Measurements from ENCODE around the gene RERE.
A peak's percentile ranks its signal among the peaks of the same experiment; 100 is the strongest.
"Not testable (repeated sequence)": the region's sequence is repeated elsewhere in the genome, so short reads cannot be mapped to it uniquely, and the experiment has no call there.

The RERE gene

DNA sequence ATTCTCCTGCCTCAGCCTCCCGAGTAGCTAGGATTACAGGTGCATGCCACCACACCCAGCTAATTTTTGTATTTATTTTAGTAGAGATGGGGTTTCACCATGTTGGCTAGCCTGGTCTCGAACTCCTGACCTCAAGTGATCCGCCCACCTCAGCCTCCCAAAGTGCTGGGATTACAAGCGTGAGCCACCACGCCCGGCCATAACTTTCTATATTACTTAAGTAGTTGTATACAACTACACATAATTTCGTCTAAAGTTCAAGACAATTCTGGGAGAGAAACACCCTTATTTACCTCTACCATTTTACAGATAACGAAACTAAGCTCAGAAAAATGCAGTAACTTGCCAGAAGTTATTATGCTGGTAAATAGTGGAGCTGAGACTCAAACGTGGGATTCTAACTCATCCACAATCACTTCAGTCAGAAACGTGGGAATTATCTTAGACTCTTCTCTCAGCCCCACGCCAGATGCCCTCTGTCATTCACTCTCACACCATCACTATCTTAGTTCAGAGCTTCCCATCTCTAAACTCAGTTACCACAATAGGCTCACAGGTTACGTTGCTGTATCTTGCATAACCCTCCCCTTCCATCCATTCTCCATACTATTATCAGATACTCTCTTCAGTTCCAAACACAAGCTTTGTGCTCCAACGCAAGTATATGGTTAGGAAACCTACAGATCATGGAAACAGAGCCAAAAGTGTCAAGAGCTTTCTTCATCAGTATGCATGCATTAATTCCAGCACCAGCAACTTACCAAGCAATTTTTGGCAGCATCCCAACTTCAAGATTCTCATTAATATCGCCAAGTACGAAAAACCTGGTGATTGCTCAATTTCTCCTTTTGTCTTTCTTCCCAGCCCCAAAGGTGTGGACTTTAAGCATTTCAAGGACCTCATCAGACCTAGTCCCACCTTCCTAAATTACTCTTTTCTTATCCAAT lies 69.3 kb downstream of the RERE start:
- DNase-seq = no peak

- no peak for DNase-seq
Observed at GRCh38 chr1:8746554-8746953, 70.9 kb downstream of the RERE start.

DNA sequence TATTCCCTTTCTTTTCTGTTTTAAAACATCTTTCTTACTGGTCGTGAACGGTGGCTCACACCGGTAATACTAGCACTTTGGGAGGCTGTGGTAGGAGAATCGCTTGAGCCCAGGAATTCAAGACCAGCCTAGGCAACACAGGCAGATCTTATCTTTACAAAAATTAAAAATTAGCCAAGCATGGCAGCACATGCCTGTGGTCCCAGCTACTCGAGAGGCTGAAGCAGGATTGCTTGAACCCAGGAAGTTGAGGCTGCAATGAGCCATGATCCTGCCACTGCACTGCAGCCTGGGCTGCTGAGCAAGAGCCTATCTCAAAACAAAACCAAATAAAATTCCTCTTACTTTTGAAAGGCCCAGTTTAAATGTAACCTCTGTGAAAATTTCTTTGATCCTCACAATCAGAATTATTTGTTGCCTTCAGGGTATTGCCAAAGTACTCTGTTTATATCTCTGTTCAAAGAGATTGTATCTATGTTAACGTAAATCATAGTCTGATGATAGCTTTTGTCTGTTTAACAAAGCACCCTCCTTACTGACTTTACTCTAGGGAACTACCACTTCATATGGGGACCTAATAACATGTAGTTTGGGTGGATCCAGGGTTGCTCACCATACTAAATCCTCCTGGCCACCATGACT lies 71.6 kb downstream of the RERE start:
- DNase-seq = no peak

DNA sequence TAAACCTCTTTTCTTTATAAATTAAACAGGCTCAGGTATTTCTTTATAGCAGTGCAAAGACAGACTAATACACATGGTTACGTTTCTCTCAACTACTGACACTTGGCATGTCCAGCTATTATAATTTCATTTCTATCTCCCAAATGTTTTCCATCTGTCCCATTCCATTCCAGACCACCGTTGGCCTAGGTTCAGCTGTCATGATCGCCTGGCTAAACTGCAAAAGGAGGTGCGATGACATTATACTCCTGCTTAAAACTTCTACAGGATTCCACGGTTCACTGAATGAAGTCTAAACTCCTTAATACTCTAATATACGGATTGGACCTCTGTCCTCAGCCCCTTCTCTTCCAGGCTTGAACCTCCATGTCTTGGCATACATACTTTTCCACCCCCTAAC lies 72.1 kb downstream of the RERE start:
- DNase-seq = no peak

- no peak for DNase-seq
Observed at GRCh38 chr1:8742022-8742924, 75.2 kb downstream of the RERE start.

- no peak for DNase-seq
Observed at GRCh38 chr1:8740034-8740449, 77.4 kb downstream of the RERE start.

- no peak for DNase-seq
Observed at GRCh38 chr1:8739377-8739776, 78.1 kb downstream of the RERE start.

DNA sequence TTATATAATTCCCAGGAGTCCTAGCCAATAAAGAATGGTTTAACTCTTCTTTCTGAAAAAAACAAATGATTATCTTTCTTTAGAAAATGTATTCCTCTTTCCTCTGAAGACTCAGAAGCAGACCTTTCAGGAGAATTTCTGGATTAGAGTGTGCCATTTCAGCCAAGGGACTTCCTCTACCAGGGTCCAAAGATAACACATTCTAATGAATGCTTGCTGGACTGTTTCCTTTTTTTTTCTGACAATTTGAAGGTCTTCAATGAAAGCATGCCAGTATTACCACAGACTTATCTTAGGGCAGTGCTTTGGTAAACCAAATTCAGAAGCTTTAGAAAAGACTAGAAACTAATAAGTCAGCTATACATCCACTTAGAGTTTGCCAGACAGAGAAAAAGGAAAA lies 80.5 kb downstream of the RERE start:
- DNase-seq = no peak

GRCh38 chr1:8733484-8733883 lies 84.0 kb downstream of the RERE start:
- no peak for DNase-seq

GRCh38 chr1:8731162-8731561 lies 86.3 kb downstream of the RERE start:
- no peak for DNase-seq

DNA sequence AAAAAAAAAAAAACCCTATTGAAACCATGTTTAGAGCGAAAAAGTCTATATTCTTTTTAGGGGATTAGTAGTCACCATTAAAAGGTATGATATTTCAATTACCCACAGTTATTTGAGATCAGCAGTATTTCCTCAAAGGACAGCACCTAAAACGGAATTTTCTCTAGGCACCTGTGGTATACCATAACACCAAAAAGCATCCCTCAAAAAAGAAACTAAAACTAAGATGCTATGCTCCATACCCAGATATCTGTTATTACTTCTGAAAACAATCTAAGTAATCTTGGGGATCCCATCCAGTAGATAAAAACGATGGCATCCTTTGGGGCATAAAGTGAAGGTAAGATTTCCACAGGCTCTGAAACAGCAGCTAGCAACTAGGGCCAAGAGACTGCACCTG lies 89.0 kb downstream of the RERE start:
- no peak for DNase-seq

DNA sequence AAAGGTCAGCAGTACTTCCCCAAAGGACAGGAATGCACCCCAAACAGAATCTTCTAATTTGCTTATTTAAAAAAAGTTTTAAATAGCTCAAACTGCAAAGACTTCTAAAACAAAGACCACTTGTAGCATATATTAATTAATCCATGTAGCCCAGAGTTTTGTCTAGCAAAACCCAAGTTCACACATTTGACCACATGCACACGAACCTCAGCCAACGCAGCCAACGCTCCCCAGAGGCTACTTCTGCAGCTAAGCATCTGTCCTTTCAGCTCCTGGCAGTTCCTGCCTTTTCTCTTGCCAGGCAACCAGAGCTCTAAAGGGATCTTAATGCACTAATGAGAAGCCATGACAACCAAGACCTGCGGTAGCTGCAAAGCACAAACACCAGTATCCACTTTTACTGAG lies 89.6 kb downstream of the RERE start:
- DNase-seq = peak; percentile 56

DNA sequence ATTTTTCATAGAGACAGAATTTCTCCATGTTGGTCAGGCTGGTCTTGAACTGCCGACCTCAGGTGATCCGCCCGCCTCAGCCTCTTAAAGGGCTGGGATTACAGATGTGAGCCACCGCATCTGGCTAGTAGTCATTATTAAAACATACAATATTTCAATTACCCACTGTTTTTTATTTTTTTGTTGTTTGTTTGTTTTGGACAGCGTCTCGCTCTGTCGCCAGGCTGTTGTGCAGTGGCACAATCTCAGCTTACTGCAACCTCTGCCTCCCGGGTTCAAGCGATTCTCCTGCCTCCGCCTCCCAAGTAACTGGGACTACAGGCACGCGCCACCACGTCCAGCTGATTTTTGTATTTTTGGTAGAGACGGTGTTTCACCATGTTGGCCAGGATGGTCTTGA lies 90.1 kb downstream of the RERE start:
- not testable (repeated sequence) for DNase-seq

DNA sequence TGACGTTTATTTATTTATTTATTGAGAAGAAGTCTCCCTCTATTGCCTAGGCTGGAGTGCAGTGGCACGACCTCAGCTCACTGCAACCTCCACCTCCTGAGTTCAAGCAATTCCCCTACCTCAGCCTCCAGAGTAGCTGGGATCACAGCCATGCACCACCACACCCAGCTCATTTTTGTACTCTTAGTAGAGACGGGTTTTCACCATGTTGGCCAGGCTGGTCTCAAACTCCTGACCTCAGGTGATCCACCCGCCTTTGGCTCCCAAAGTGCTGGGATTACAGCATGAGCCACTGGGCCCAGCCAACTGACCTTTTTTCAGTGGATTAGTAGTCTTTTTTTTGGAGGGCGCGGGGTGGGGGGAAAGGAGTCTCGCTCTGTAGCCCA lies 90.6 kb downstream of the RERE start:
- not testable (repeated sequence) for DNase-seq

DNA sequence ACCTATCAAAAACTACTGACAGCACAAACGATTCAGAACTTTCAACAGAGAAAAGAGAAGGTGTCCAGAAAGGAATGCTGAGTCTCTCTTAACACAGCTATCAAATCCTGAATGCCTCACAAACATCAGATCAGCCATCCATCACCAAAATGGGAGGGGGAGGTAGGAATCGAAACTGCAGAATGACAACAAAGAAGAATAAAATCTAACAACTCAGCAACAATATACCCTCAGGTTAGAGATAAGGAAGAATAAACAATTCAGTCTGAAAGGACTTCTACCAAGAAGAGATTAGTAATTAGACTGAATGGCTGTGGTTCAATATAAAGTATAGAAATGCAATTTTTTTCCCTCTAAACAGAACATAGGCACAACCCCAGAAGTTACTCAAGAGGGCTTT lies 94.4 kb downstream of the RERE start:
- no peak for DNase-seq

GRCh38 chr1:8722366-8722765 lies 95.1 kb downstream of the RERE start:
- DNase-seq = no peak

GRCh38 chr1:8721679-8722324 lies 95.6 kb downstream of the RERE start:
- DNase-seq = no peak

- no peak for DNase-seq
Observed at GRCh38 chr1:8720347-8720746, 97.1 kb downstream of the RERE start.

- DNase-seq = peak; percentile 47
Observed at GRCh38 chr1:8718850-8719361, 98.5 kb downstream of the RERE start.

DNA sequence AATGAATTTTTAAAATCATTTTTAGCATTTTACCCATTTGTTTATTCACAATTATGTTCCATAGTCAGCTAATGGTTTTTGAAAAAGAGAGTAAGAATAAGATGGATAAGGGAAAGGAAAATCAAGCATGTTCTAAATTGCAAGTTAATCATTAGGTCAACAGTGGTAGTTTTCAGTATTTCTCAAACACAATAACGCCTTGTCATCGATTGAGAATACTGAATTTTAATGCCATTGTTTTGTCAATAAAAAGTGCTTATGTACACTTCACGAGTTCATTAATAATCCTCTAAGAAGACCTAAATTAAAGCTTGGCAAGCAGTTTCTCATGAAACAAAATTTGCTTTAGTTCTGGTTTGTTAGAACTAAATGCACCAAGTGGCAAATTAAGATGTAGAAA lies 100.3 kb downstream of the RERE start:
- DNase-seq = no peak

DNA sequence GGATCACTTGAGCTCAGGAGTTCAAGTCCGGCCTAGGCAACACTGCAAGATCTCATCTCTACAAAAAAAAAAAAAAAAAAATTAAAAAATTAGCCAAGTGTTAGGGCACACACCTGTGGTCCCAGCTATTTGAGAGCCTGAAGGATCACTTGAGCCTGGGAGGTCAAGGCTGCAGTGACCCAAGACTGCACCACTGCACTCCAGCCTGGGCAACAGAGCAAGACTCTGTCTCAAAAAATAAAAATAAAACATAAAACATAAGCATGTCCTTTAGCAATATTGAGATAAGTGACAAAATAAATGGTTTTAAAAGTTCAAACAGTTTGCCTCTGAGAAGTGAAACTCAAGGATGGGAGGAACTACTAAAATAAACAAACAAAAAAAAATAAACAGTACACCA lies 101.2 kb downstream of the RERE start:
- DNase-seq = no peak

DNA sequence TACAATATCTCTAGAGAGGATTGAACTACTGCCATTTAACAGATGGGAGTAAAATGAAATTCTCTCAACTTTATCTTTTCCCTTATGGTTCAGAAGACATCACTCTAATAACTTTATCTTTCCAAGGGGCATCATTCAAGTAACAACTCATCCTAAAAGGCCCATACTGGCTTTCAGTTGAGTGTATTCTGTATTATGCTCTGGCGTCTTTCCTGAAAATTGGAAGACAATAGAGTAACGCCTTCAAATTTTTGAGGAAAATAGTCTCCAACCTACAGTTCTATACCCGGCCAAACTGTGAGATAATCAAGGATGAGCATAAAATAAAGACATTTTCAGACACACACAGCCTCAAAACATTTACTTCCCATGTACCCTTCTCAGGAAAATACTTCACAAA lies 103.3 kb downstream of the RERE start:
- no peak for DNase-seq

All from DMS153 (cell line).